ENCODE data around the gene COP1. TPM values are rescaled to one million over a fixed set of nuclear protein-coding genes. Genes with fewer than 3 reads are reported as not detected.

COP1 gene
- total and polyA plus RNA-seq, 10 of the 15 experiments (the other 5 are each of a cell fraction or from before 2014, with no cell fraction given): 17.7 to 49.9 (median 38.7) TPM

DNA sequence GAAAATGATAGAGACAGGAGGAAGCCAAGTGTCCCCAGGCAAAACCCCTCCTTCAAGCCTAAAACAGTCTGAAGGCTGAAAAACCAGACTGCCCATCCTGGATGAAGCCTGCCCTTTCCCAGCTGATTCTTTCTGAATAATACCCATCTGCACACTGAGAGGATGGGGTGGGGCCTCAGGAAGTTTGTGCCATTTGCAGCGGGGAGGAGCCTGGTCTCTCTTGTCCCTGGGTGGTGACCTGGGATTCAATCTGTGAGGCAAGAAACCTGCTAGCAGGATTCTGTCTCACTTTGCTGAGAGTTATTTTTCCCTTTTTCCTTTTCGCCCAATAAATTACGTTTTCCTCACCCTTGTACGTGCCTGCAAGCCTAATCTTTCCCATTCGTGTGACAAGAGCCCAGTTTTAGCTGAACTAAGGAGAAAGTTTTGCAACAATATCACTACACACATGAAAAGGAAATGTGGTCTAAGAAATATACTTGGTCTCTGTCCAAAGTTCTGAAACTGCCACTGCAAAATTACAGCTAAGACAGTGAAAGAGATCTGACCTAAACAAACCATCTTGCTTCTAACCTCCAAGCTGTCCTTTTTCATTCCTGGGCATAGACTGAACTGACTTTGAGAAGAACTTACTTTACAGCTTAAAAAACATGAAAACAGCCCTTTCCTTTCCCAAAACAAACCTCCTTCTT is 105.0 kb downstream of the COP1 start:
- H3K9ac ChIP-seq (ENCODE audit: control insufficient read depth, insufficient read depth, low read length): no peak overlapping the region
- in situ Hi-C loops (cut with MboI): no loop called here
- RAD21 ChIA-PET (ENCODE audit: unreplicated experiment): no interaction called here
- POLR2A ChIA-PET: interaction anchor here (0.5 kb wide), 1 partner anchor 147 kb away, joined by 5 read pairs; no protein-coding TSS in a partner anchor
- intact Hi-C loops (cut with micrococcal nuclease; ENCODE audit: unreplicated experiment): no loop called here
- WGBS (ENCODE audit: insufficient coverage, insufficient replicate concordance, low lambda C conversion rate, missing lambda C conversion rate): 84% methylated on average over 5 of the region's 5 CpGs
- CTCF ChIA-PET: no interaction called here
- peaks cover 0 to 8% of the 10 kb centered on the region in 2 experiments; a peak in 2 of 4 replicates for H3K36me3 ChIP-seq (ENCODE audit: control insufficient read depth in 2 of 2, insufficient read depth in 2 of 2, low read length in 1 of 2)
- H3K4me1 ChIP-seq (ENCODE audit: control insufficient read depth, insufficient read depth, low read length): no peaks in the 10 kb centered on the region
- TF ChIP-seq, protein P1, sequence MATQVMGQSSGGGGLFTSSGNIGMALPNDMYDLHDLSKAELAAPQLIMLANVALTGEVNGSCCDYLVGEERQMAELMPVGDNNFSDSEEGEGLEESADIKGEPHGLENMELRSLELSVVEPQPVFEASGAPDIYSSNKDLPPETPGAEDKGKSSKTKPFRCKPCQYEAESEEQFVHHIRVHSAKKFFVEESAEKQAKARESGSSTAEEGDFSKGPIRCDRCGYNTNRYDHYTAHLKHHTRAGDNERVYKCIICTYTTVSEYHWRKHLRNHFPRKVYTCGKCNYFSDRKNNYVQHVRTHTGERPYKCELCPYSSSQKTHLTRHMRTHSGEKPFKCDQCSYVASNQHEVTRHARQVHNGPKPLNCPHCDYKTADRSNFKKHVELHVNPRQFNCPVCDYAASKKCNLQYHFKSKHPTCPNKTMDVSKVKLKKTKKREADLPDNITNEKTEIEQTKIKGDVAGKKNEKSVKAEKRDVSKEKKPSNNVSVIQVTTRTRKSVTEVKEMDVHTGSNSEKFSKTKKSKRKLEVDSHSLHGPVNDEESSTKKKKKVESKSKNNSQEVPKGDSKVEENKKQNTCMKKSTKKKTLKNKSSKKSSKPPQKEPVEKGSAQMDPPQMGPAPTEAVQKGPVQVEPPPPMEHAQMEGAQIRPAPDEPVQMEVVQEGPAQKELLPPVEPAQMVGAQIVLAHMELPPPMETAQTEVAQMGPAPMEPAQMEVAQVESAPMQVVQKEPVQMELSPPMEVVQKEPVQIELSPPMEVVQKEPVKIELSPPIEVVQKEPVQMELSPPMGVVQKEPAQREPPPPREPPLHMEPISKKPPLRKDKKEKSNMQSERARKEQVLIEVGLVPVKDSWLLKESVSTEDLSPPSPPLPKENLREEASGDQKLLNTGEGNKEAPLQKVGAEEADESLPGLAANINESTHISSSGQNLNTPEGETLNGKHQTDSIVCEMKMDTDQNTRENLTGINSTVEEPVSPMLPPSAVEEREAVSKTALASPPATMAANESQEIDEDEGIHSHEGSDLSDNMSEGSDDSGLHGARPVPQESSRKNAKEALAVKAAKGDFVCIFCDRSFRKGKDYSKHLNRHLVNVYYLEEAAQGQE (IDR thresholded peaks at IDR 0.05; ENCODE audit: low read depth, low read length): peak; percentile 82
- TF ChIP-seq, protein P2, sequence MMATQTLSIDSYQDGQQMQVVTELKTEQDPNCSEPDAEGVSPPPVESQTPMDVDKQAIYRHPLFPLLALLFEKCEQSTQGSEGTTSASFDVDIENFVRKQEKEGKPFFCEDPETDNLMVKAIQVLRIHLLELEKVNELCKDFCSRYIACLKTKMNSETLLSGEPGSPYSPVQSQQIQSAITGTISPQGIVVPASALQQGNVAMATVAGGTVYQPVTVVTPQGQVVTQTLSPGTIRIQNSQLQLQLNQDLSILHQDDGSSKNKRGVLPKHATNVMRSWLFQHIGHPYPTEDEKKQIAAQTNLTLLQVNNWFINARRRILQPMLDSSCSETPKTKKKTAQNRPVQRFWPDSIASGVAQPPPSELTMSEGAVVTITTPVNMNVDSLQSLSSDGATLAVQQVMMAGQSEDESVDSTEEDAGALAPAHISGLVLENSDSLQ (IDR thresholded peaks at IDR 0.05): no peak
- DNase-seq (ENCODE audit: low read depth, low spot score): no peak
- no peaks in the 10 kb centered on the region for H3K27me3 ChIP-seq (replicated peaks in 1 of 2; ENCODE audit: control insufficient read depth in 2 of 2, insufficient read depth in 2 of 2, low read length in 1 of 2)
- H3K4me2 ChIP-seq (ENCODE audit: control insufficient read depth, insufficient read depth): no peak overlapping the region
- no peak overlapping the region for H3K4me3 ChIP-seq
- no peak for ATAC-seq
- H3K27ac ChIP-seq (ENCODE audit: control insufficient read depth, insufficient read depth): no peak overlapping the region
- no TSS peak for BruUV-seq (replicated peaks)
- FAIRE-seq: no peak
- no peaks in the 10 kb centered on the region for H3K79me2 ChIP-seq (ENCODE audit: control insufficient read depth, insufficient read depth, low read length)
- SMC1A ChIA-PET (ENCODE audit: uncharacterized antibody, unreplicated experiment): interaction anchor here (0.7 to 1.0 kb wide), 2 partner anchors 11 to 15 kb away, joined by 3 read pairs; no protein-coding TSS in a partner anchor
- no peaks in the 10 kb centered on the region for H4K20me1 ChIP-seq (ENCODE audit: control insufficient read depth, insufficient read depth)
- no peaks in the 10 kb centered on the region for H3K9me3 ChIP-seq (replicated peaks; ENCODE audit: control insufficient read depth, insufficient read depth, low read length)
- H2AFZ ChIP-seq (ENCODE audit: control insufficient read depth, low read depth, low read length): no peak overlapping the region
